ENCODE results near the gene PYGO1.
"Not testable (repeated sequence)": the region's sequence is repeated elsewhere in the genome, so short reads cannot be mapped to it uniquely, and the experiment has no call there.

PYGO1 gene

DNA sequence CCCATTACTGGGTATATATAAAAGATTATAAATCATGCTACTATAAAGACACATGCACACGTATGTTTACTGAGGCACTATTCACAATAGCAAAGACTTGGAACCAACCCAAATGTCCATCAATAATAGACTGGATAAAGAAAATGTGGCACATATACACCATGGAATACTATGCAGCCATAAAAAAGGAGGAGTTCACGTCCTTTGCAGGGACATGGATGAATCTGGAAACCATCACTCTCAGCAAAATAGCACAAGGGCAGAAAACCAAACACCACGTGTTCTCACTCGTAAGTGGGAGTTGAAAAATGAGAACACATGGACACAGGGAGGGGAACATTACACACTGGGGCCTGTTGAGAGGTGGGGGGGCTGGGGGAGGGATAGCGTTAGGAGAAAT lies 82.7 kb downstream of the PYGO1 start:
- not testable (repeated sequence) for DNase-seq (ENCODE audit: low read depth in 2 of 2)

GRCh38 chr15:55499151-55499550 lies 89.0 kb downstream of the PYGO1 start:
- DNase-seq (ENCODE audit: low read depth in 2 of 2), result no peak

DNA sequence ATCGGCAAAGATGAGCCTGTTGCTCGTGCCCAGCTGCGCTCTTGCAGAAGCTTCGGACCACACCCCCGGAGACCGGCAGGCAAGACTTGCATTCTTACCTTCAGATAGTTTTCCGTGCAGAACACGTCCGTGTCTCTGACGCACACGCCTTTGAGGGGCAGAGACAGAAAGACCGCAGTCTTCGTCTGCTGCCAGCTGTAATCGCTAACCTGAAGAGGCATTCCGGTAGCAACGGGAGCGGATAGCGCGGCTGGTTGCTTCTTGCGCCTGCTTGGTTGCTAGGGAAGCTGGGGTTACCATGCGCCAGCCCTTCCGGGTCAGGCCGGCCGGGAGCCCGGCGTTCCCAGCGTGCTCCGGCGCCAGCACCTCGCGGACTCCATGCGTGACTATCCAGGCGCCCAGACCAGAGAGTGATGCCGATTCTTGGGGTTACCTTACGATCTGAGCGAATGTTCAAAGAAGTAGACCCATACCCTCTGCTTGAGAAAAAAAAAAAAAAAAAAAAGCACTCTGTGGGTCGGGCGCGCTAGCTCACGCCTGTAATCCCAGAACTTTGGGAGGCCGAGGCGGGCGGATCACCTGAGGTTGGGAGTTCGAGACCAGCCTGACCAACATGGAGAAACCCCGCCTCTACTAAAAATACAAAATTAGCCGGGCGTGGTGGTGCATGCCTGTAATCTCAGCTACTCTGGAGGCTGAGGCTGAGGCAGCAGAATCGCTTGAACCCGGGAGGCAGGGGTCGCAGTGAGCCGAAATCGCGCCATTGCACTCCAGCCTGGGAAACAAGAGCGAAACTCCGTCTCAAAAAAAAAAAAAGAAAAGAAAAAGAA lies 89.8 kb downstream of the PYGO1 start:
- DNase-seq (ENCODE audit: low read depth in 2 of 2), result peak; percentile 63 to 73

- DNase-seq (ENCODE audit: low read depth in 2 of 2), result no peak
Observed at GRCh38 chr15:55496716-55497115, 91.4 kb downstream of the PYGO1 start.

DNA sequence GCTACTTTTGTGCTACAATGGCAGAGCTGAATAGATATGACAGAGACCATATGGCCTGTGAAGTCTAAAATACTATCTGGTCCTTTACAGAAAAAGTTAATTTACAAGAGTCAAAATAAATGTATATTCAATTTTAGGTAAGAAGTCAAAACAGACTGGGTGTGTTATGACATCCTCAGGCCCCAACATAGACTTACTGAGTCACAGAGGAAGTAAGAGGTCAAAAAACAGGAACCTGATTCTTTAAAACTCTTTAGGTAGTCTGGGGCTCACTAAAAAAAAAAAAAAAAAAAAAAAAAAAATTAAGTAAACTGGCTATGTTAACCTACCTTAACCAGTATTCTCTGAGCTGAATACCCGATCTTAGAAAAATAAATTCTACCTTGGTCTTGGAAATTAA lies 93.2 kb downstream of the PYGO1 start:
- no peak for DNase-seq (ENCODE audit: low read depth in 2 of 2)

GRCh38 chr15:55488952-55489600 lies 99.1 kb downstream of the PYGO1 start:
- DNase-seq (ENCODE audit: low read depth in 2 of 2), result not testable (repeated sequence)
